HG02943 (cell line): ENCODE measurements around the gene SYNE2.

Experiments used
- ATAC-seq: cut with Tn5 transposase; IDR thresholded peaks from one replicate; pipeline ENCODE4 v1.9.1; 2021; ENCODE audit warnings: mild to moderate bottlenecking, low read depth, moderate library complexity; ENCODE audit not compliant: unreplicated experiment

The SYNE2 gene

DNA sequence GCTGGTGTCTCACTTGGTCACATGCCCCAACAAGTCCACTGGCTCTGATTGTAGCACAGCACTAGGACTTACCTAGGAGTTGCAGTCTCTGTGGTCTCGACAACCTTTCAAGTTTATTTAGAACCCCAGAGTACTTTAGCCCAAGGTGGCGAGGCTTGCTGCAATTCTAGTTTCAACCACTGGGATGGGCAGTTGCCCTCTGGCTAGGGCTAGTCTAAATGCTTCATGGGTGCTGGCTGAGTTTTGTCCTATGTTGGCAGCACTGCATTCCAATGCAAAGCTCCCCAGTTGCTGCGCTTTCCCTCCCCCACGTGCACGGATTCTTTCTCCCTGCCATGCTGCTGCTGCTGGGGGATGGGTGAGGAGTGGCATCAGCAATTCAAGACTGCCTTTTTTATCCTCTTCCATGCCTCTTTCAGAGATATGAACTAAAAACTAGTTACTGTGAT is 207.9 kb downstream of the SYNE2 start:
- no peak for ATAC-seq

DNA sequence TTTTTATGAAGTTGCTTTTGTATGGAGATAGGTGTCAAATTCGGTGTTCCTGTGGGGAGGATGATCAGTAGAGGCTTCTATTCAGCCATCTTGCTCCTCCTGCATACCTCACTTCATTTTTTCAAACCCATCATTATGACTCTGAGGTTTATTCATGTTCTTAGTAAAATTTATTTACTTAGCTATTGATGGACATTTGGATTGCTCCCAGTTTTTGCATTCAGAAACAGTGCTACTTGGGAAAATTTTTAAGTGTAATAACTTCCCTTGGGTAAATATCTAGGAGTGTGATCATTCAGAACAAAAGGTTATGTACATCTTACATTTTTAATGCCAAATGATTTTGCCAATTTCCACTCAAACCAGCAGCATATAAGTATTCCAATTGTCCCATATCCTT is 208.3 kb downstream of the SYNE2 start:
- no peak for ATAC-seq

GRCh38 chr14:64061706-64062105 is 208.9 kb downstream of the SYNE2 start:
- ATAC-seq: no peak

GRCh38 chr14:64062381-64063115 is 209.7 kb downstream of the SYNE2 start:
- no peak for ATAC-seq

DNA sequence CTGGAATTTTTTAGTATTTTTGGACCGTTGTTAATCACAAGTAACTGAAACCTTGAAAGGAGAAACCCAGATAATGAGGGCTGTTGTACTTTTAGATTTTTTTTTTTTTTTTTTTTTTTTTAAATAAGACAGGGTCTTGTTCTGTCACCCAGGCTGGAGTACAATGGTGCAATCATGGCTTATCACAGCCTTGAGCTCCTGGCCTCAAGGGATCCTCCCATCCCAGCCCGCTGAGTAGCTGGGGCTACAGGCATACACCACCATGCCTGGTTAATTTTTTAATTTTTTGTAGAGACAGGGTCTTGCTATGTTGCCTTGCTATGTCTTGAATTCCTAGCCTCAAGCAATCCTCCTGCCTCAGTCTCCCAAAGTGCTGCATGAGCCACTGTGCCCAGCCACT is 211.6 kb downstream of the SYNE2 start:
- no peak for ATAC-seq

GRCh38 chr14:64069634-64070359 is 217.0 kb downstream of the SYNE2 start:
- ATAC-seq: no peak

DNA sequence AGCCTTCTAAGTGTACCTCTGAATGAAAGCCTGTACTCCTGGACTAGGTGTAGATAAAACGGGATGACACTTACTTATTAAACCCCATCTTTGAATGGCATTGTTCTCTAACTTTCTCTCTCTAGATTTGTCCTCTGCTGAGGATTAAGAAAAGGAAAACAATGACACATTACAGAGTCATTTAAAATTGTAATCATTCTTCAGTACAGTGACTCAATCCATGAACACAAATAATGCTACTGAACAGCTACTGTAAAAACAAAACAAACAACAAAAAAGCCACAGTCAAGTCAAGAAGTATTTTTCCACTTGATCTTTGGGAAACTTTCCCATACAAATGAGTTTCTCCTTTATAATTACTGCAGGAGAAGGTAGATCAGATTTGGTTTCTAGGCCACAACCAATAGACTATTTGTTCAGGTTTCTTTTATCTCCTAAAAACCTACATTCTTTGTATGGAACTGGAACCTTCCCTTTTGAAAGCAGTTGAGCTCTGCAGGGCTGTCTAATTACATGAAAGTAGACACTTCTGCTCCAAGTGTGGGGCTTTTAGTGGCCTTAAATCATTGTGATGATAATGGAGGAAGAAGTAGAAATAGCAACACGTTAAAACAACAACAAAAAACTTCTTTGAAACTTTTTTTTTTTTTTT is 222.3 kb downstream of the SYNE2 start:
- no peak for ATAC-seq

DNA sequence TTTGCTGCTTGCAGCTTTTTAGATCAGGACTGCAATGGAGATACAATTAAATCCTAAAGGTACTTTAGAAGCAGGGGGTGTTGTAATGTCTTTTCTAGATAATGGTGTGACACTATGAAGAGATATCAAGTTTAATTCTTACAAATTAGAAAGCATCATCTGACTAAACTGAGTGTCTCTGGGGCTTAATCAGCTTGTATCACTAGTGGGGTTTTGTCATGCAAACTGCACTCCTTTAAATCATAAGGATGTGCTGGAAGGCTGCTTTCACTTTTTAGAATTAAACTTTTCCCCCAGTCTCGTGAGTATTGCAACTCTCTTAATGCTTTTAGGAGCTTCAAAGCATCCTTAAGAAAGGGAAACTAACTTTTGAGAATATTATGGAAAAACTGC is 222.8 kb downstream of the SYNE2 start:
- no peak for ATAC-seq

DNA sequence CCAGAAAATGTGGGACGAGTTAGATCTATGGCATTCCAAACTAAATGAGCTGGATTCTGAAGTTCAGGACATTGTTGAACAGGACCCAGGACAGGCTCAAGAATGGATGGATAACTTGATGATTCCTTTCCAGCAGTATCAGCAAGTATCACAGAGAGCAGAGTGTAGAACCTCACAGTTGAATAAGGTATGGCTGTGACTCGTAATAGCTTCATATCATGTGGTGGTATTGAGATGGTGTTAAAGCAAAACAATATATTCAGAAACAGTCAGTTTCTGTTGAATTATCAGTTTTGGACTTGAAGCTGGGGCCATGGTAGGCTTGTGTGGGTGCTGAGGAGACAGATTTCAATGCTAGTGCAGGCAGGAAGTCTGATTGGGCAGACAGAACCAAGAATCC is 227.6 kb downstream of the SYNE2 start:
- ATAC-seq: no peak

- no peak for ATAC-seq
Measured at GRCh38 chr14:64081174-64081746, 228.5 kb downstream of the SYNE2 start.

- ATAC-seq: no peak
Measured at GRCh38 chr14:64082837-64083236, 230.0 kb downstream of the SYNE2 start.

DNA sequence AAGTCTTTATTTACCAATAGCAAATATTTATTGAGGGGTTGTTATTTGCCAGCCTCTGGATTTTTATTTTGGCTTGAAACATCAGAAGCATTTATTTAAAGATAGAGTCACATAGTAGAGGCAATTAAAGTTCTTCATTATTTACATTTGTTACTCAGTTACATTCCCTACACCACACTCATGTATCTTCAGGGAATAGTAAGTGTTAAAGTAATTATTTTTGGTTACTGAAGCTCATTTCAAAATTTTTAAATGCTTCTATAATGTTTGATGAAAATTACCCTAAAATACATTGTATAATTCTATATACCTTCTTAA is 235.8 kb downstream of the SYNE2 start:
- ATAC-seq: no peak

GRCh38 chr14:64089920-64090319 is 237.1 kb downstream of the SYNE2 start:
- ATAC-seq: no peak

- ATAC-seq: no peak
Measured at GRCh38 chr14:64091217-64091616, 238.4 kb downstream of the SYNE2 start.

DNA sequence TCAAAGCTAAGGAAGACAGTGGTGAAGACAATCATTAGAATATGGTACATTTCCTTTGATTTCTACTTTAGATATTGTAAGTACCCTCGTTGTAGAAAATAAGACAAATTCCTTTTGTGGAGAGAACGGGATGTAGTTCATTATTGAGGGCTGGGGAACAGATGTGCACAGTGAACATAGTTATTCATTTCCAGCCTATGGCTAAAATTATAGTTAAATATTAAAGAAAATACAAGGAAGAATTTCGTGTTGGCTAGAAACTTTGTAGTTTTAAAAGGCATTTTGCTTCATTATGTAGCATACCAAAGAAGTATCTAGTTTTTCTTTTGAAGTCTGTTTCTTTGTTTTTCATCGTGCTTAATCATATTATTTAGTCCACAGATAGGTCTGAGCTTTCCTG is 239.5 kb downstream of the SYNE2 start:
- no peak for ATAC-seq

- ATAC-seq: no peak
Measured at GRCh38 chr14:64092940-64093339, 240.1 kb downstream of the SYNE2 start.

DNA sequence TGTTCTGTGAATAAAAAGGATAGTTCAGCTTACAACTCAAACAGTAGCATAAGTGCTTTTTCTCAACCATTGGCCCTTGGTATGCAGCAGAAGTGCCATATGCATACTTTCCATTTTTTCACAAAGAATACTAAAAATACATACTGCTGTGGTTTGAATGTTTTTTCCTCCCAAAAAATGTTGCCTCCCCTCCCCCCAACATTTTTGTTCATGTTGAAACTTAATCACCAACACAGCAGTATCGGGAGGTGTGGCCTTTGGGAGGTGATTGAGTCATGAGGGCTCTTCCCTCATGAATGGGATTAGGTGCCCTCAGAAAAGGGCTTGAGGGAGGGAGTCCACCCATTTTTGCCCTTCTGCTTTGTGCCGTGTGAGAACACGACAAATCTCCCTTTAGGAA is 242.8 kb downstream of the SYNE2 start:
- no peak for ATAC-seq

- no peak for ATAC-seq
Measured at GRCh38 chr14:64098120-64098519, 245.3 kb downstream of the SYNE2 start.

GRCh38 chr14:64107438-64107837 is 254.6 kb downstream of the SYNE2 start:
- ATAC-seq: no peak

DNA sequence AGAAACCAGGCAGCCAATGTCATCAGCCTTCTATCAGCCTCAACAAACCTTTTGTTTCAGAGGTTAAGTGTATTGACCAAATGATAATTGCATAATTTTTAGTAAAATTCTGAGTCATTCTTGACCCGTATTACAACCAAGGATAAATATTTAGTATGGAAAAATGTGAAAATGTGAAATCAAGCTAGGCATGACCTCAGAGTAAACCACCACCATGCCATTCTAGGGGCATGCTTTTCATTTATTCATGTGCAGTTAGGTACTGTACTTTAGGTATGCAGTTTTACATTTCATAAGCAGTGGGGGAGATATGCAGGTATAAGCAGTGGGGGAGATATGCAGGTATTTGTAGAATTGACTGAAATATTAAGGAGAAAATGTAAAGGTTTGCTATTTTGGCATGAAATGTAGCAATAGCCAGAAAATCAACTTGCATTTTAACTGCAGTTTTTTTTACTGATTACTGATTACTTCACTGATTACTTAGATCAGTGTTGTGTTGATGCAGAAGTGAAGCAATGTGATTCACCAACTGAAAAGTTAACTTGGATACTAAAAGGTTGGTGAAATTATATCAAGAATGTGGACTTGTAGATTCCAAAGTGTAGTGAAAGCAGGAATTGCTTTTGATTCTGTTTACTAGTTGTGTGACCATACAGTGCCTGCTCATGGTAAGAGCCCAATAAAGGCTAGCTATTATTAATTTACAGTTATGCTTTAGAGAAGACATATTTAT is 257.2 kb downstream of the SYNE2 start:
- ATAC-seq: no peak

DNA sequence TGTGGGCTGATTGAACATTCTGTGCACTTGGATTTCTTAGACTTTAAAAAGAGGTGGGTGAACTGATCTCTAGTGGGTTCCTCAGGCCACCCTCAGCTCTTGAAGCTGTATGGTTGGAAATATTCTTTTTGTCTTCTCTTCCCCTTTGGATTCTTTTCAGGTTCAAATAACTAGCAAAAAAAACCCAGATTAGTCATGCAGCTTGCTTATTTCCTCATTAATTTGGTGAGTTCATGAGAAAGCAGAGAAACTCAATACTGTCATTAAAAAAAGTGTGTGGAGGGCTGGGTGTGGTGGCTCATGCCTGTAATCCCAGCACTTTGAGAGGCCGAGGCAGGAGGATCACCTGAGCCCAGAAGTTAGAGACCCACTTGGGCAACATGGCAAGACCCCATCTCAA is 258.0 kb downstream of the SYNE2 start:
- no peak for ATAC-seq
